Smooth muscle cell (in vitro differentiated cells): ENCODE measurements around the gene KIZ. TPM values are rescaled to one million over a fixed set of nuclear protein-coding genes. Genes with fewer than 3 reads are reported as not detected.

Experiments
- DNase-seq: peaks from one replicate; lab custom pipeline; 2025; ENCODE audit not compliant: unreplicated experiment; lab: John Stamatoyannopoulos, UW
- H2AFZ ChIP-seq: fragments of 200-600 bp; sonication (generic); 2 replicates; pipeline ENCODE4 v1.6.0; 2016; ENCODE audit warnings: antibody characterized with exemption, low read depth, mild to moderate bottlenecking
- H3F3A ChIP-seq: fragments of 200-600 bp; sonication (generic); 2 replicates; pipeline ENCODE4 v1.6.0; 2017; ENCODE audit warnings: antibody characterized with exemption, low read depth
- H3K27ac ChIP-seq: fragments of 200-600 bp; sonication (generic); 2 replicates; pipeline ENCODE4 v1.5.1; 2016; ENCODE audit warnings: low read depth, mild to moderate bottlenecking
- H3K27me3 ChIP-seq: fragments of 200-600 bp; sonication (generic); 2 replicates; pipeline ENCODE4 v1.6.1; 2016; ENCODE audit warnings: low read depth, mild to moderate bottlenecking
- H3K36me3 ChIP-seq: fragments of 200-600 bp; sonication (generic); 2 replicates; pipeline ENCODE4 v1.5.1; 2016; ENCODE audit warnings: low read depth
- H3K4me1 ChIP-seq: fragments of 200-600 bp; sonication (generic); 2 replicates; pipeline ENCODE4 v1.5.1; 2016; ENCODE audit warnings: low read depth
- H3K4me2 ChIP-seq: fragments of 200-600 bp; sonication (generic); 2 replicates; pipeline ENCODE4 v1.6.0; 2016; ENCODE audit warnings: mild to moderate bottlenecking
- H3K4me3 ChIP-seq: fragments of 200-600 bp; sonication (generic); 2 replicates; pipeline ENCODE4 v1.5.1; 2016; ENCODE audit warnings: mild to moderate bottlenecking
- H3K79me2 ChIP-seq: fragments of 200-600 bp; sonication (generic); 2 replicates; pipeline ENCODE4 v1.6.0; 2016; ENCODE audit warnings: low read depth, mild to moderate bottlenecking
- H3K9ac ChIP-seq: fragments of 200-600 bp; sonication (generic); 2 replicates; pipeline ENCODE4 v1.6.0; 2016; ENCODE audit warnings: low read depth
- H3K9me3 ChIP-seq: fragments of 200-600 bp; sonication (generic); replicated peaks from 2 replicates; pipeline ENCODE4 v1.5.1; 2016; ENCODE audit warnings: low read depth
- H4K20me1 ChIP-seq: fragments of 200-600 bp; sonication (generic); 2 replicates; pipeline ENCODE4 v1.6.0; 2016; ENCODE audit warnings: low read depth
- WGBS: methylation state at CpG from one replicate; pipeline ENCODE4 v1.1.7; 2016; ENCODE audit warnings: low lambda C conversion rate; 5-methylcytosine and 5-hydroxymethylcytosine counted together
- polyA plus RNA-seq: library from polyadenylated mRNA; unstranded; fragments of >200 nt; fragmentation: Nextera tagmentation; extraction: Ambion mirVana; gene quantifications from 2 replicates; pipeline ENCODE4 v1.2.1, GENCODE V29; 2016
- total RNA-seq: library from RNA; depleted of rRNA; stranded (reverse); fragments of >200 nt; gene quantifications from 2 replicates; pipeline ENCODE4 v1.2.3, GENCODE V29; 2014
- TF ChIP-seq, protein P1 (sequence below): fragments of 200-600 bp; sonication (generic); IDR thresholded peaks from 2 replicates; pipeline ENCODE4 v1.5.1; 2017; ENCODE audit warnings: borderline replicate concordance, mild to moderate bottlenecking, antibody characterized with exemption; ENCODE audit not compliant: insufficient read depth, poor library complexity, severe bottlenecking

Gene KIZ
- total and polyA plus RNA-seq, 2 experiments from 2014 or later: 19.2 to 20.9 TPM

DNA sequence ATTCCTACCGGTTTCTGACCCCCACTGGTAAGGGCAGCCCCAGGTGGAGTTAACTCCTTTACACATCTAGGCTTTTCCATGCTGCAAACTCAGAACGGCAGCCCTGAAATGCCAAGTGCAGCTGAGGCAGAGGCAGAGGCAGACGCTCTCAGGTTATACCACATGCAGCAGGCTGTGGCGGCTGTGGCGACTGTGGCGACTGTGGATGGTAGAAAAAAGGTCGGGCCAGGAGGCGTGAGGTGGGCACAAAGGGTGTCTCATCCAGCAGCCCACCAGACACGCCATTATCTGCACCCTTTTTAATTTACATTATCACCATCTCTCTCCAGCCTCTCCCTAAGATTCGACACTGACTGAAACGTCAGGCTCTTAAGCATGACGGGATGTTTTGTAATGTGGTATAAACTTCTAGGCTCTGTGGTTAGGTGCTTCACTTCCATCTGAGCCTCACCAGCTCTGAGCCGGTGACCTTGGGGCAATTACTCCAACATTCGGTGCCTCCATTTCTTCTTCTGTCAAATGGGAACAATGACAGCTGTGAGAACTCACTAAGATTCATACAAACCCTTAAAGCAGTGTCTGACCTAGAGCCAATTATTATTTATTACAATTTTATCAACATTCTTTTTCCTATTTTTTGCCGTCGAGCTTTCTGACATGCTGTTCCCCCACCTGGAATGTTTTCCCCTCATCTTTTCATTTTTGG, 8.2 kb downstream of the KIZ start:
- Histone ChIP-seq H3K27ac (no peak overlapping the region), H2AFZ (no peak overlapping the region), H3K4me3 (no peak overlapping the region), H3K9me3 (no peaks in the 10 kb centered on the region), H4K20me1 (no peaks in the 10 kb centered on the region), H3K27me3 (no peaks in the 10 kb centered on the region), H3F3A (no peaks in the 10 kb centered on the region), H3K4me1 (peaks cover 7% of the 10 kb centered on the region), H3K36me3 (no peaks in the 10 kb centered on the region), H3K79me2 (no peaks in the 10 kb centered on the region), H3K4me2 (no peak overlapping the region), H3K9ac (no peak overlapping the region)
- TF ChIP-seq, protein P1, sequence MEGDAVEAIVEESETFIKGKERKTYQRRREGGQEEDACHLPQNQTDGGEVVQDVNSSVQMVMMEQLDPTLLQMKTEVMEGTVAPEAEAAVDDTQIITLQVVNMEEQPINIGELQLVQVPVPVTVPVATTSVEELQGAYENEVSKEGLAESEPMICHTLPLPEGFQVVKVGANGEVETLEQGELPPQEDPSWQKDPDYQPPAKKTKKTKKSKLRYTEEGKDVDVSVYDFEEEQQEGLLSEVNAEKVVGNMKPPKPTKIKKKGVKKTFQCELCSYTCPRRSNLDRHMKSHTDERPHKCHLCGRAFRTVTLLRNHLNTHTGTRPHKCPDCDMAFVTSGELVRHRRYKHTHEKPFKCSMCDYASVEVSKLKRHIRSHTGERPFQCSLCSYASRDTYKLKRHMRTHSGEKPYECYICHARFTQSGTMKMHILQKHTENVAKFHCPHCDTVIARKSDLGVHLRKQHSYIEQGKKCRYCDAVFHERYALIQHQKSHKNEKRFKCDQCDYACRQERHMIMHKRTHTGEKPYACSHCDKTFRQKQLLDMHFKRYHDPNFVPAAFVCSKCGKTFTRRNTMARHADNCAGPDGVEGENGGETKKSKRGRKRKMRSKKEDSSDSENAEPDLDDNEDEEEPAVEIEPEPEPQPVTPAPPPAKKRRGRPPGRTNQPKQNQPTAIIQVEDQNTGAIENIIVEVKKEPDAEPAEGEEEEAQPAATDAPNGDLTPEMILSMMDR: no peak
- DNase-seq: no peak
- WGBS: 95% methylated on average over 16 of the region's 16 CpGs

DNA sequence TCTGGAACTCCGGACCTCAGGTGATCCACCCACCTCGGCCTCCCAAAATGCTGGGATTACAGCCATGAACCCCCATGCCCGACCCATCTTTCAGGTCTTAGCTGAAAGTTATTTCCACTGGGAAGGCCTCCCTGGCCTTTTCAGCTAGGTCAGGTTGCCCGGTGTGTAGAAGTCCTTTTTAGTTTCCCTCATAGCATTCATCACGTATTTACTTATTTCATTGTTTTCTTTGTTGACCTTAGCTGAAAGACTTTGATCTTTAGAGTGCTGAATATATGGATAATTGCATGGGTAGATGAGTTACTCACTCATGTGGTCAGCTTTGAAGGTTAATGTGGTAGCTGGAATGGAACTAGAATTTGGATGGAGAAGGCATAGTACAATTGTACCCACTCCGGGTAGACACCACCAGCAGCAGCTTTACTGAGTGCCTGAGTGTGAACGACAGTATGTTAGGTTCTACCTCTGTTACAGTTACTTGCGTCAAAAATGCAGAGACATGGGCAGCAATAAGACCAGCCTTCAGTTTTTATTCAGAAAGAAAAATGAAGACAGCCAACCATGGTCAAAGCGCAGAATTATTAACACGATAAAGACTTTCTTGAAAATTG, 9.1 kb downstream of the KIZ start:
- DNase-seq: no peak
- WGBS: 92% methylated on average over 10 of the region's 10 CpGs
- H3K36me3 ChIP-seq: no peaks in the 10 kb centered on the region
- no peaks in the 10 kb centered on the region for H3F3A ChIP-seq
- no peak overlapping the region for H3K27ac ChIP-seq
- no peak overlapping the region for H3K4me3 ChIP-seq
- no peaks in the 10 kb centered on the region for H3K79me2 ChIP-seq
- no peak overlapping the region for H2AFZ ChIP-seq
- TF ChIP-seq, protein P1: no peak
- no peak overlapping the region for H3K4me2 ChIP-seq
- H3K4me1 ChIP-seq: peaks cover 7% of the 10 kb centered on the region
- no peaks in the 10 kb centered on the region for H3K9me3 ChIP-seq
- H3K9ac ChIP-seq: no peak overlapping the region
- no peaks in the 10 kb centered on the region for H3K27me3 ChIP-seq
- no peaks in the 10 kb centered on the region for H4K20me1 ChIP-seq

DNA sequence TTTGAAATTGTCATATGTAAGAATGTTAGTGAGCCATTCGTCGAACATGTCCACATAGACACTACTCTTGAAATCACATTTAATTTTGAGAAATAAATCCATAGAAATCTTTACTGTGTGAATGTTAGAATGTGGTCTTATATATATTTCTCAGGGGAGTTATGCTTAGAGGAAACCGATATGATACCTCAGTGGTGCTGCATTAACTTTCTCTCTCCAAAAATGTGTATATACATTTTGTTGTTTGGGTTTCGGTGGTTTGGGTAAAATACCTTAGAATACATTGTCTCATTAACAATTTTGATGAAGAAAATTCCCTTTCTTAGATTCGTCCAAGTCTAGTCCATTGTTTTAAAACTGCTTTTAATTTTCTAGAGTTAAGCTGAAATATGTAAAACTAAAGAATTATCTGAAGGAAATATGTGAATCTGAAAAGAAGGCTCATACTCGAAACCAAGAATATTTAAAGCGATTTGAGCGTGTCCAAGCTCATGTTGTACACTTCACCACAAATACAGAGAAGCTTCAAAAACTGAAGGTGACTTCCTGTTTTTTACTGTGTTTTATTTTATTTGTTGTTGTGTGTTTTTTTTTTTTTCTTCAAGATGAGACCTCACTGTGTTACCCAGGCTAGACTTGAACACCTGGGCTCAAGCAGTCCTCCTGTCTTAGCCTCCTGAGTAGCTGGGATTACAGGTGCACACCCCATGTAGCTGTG, 10.3 kb downstream of the KIZ start:
- no peaks in the 10 kb centered on the region for H3K27me3 ChIP-seq
- no peaks in the 10 kb centered on the region for H3F3A ChIP-seq
- H4K20me1 ChIP-seq: no peaks in the 10 kb centered on the region
- no peak overlapping the region for H3K4me3 ChIP-seq
- H3K27ac ChIP-seq: no peak overlapping the region
- H3K9ac ChIP-seq: no peak overlapping the region
- H3K36me3 ChIP-seq: no peaks in the 10 kb centered on the region
- WGBS: 94% methylated on average over 8 of the region's 8 CpGs
- no peak overlapping the region for H3K4me2 ChIP-seq
- no peaks in the 10 kb centered on the region for H3K4me1 ChIP-seq
- TF ChIP-seq, protein P1: no peak
- no peaks in the 10 kb centered on the region for H3K9me3 ChIP-seq
- no peak for DNase-seq
- H3K79me2 ChIP-seq: no peaks in the 10 kb centered on the region
- no peak overlapping the region for H2AFZ ChIP-seq
